Activated T-cell treated with anti-CD3 and anti-CD28 coated beads, Interleukin-2, amount 50 U/mL, for 4 hours (primary cell): Measurements from ENCODE around the gene EID3. TPM values are rescaled to one million over a fixed set of nuclear protein-coding genes. Genes with fewer than 3 reads are reported as not detected.
"Not testable (repeated sequence)": the region's sequence is repeated elsewhere in the genome, so short reads cannot be mapped to it uniquely, and the experiment has no call there.

ENCODE experiments used
- ATAC-seq, 2 donors: fragments of 200-7000 bp; cut with Tn5 transposase; one replicate each; pipeline ENCODE4 v1.10.0; 2021
- DNase-seq: peaks from one replicate; pipeline ENCODE4 v3.0.0-alpha.2; 2020
- H3K27me3 Mint-ChIP-seq: one replicate; pipeline ENCODE4 v1.8.0; 2021; ENCODE audit warnings: low read depth, mixed read lengths
- H3K36me3 Mint-ChIP-seq: one replicate; pipeline ENCODE4 v1.8.0; 2022; ENCODE audit warnings: mixed read lengths; ENCODE audit not compliant: insufficient read depth
- H3K4me1 Mint-ChIP-seq: one replicate; pipeline ENCODE4 v1.8.0; 2021; ENCODE audit warnings: low read depth, mixed read lengths
- H3K4me3 Mint-ChIP-seq: one replicate; pipeline ENCODE4 v1.8.0; 2021; ENCODE audit warnings: mild to moderate bottlenecking, moderate library complexity, mixed read lengths
- H3K9me3 Mint-ChIP-seq: one replicate; pipeline ENCODE4 v1.8.0; 2021; ENCODE audit warnings: mixed read lengths
- total RNA-seq, 3 donors: library from RNA; stranded (reverse); gene quantifications; one replicate each; pipeline ENCODE4 v1.2.1, GENCODE V29; 2021

EID3 gene
- total RNA-seq, 3 donors from 2014 or later, result 5.0 to 6.2 (median 5.5) TPM

GRCh38 chr12:104329707-104330532, 26.4 kb downstream of the EID3 start:
- Mint-ChIP-seq H3K4me1 (no peaks in the 10 kb centered on the region), H3K36me3 (peaks cover 38% of the 10 kb centered on the region), H3K9me3 (no peaks in the 10 kb centered on the region), H3K4me3 (no peak overlapping the region), H3K27me3 (no peaks in the 10 kb centered on the region)
- DNase-seq (no peak), ATAC-seq (no peak)

DNA sequence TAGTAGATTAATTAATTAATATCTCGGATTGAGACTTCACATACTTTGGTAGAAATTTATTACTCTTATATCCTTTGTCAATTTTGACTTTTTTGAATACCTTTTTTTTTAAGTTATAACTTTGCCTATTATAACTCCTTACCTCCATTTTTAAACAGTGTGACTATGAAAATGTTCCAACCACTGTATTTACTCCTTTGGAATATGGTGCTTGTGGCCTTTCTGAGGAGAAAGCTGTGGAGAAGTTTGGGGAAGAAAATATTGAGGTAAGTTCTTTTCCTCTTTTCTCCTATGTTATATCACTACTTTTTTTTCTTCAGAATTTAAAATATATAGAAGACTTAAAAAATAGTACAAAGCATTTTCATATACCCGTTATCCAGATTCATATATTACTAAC, 27.8 kb downstream of the EID3 start:
- no peaks in the 10 kb centered on the region for H3K9me3 Mint-ChIP-seq
- ATAC-seq (no peak), DNase-seq (no peak)
- peaks cover 38% of the 10 kb centered on the region for H3K36me3 Mint-ChIP-seq
- H3K27me3 Mint-ChIP-seq, result no peaks in the 10 kb centered on the region
- no peak overlapping the region for H3K4me3 Mint-ChIP-seq
- H3K4me1 Mint-ChIP-seq, result no peaks in the 10 kb centered on the region

GRCh38 chr12:104332273-104332672, 28.7 kb downstream of the EID3 start:
- H3K4me1 Mint-ChIP-seq, H3K27me3 Mint-ChIP-seq, DNase-seq, H3K9me3 Mint-ChIP-seq, H3K4me3 Mint-ChIP-seq, ATAC-seq: not testable (repeated sequence)
- peaks cover 39% of the 10 kb centered on the region for H3K36me3 Mint-ChIP-seq

DNA sequence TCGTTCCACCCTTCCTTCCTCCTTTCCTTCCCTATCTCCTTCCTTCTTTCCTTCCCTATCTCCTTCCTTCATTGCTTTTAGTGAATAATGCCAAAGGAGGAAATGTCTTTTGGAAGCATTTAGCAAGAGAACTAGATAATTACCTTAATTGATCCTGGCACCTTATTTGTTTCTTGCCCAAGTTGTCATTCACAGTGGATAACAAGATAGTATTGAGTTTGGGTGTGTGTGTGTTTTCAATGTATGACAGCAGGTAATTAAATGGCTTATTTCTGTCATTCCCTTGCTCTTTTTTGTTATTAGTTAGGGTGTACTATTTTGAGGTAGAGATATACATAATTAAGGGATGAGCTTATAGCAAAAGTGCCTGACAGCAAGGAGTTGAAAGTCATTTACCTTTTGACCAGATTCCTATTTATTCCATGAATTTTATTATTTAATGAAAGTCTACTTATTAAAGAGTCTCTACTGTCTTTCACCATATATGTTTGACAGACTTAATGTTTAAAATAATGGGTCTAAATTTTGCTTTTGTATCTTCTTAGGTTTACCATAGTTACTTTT, 30.2 kb downstream of the EID3 start:
- H3K36me3 Mint-ChIP-seq, result peaks cover 33% of the 10 kb centered on the region
- no peaks in the 10 kb centered on the region for H3K27me3 Mint-ChIP-seq
- ATAC-seq (no peak), DNase-seq (no peak)
- no peaks in the 10 kb centered on the region for H3K9me3 Mint-ChIP-seq
- H3K4me3 Mint-ChIP-seq, result no peak overlapping the region
- H3K4me1 Mint-ChIP-seq, result no peaks in the 10 kb centered on the region

GRCh38 chr12:104334581-104334980, 31.0 kb downstream of the EID3 start:
- H3K27me3 Mint-ChIP-seq, result no peaks in the 10 kb centered on the region
- ATAC-seq (no peak), DNase-seq (no peak)
- H3K9me3 Mint-ChIP-seq, result no peaks in the 10 kb centered on the region
- H3K4me3 Mint-ChIP-seq, result no peak overlapping the region
- H3K4me1 Mint-ChIP-seq, result no peaks in the 10 kb centered on the region
- H3K36me3 Mint-ChIP-seq, result peaks cover 35% of the 10 kb centered on the region

DNA sequence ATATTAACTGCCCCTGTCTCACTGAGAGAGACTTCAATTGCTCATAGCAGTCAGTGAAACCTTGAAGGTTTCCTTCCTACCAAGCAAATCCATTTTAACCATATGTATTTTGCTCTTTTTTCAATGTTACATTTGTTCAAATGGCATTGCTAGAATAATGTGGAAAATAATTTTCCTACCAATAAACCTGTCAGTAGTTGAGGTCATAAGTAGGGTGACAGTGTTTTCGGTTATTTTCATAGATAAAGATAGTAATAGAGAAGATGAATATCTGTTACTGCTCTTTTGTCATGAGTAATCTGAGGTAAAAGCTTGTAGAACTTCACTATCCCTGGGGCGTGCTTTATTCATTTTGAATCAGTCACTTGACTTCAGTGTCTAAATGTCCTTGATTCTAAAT, 32.6 kb downstream of the EID3 start:
- Mint-ChIP-seq H3K9me3 (no peaks in the 10 kb centered on the region), H3K27me3 (no peaks in the 10 kb centered on the region), H3K4me3 (no peak overlapping the region), H3K4me1 (no peaks in the 10 kb centered on the region), H3K36me3 (peaks cover 42% of the 10 kb centered on the region)
- DNase-seq (no peak), ATAC-seq (no peak)

- peaks cover 45% of the 10 kb centered on the region for H3K36me3 Mint-ChIP-seq
- H3K27me3 Mint-ChIP-seq, result no peaks in the 10 kb centered on the region
- H3K9me3 Mint-ChIP-seq, result no peaks in the 10 kb centered on the region
- H3K4me1 Mint-ChIP-seq, result no peaks in the 10 kb centered on the region
- no peak for DNase-seq
- no peak overlapping the region for H3K4me3 Mint-ChIP-seq
- ATAC-seq, result no peak
Observed at GRCh38 chr12:104337030-104337558, 33.6 kb downstream of the EID3 start.

- H3K4me1 Mint-ChIP-seq, result no peaks in the 10 kb centered on the region
- no peak for ATAC-seq
- H3K36me3 Mint-ChIP-seq, result peaks cover 50% of the 10 kb centered on the region
- no peak overlapping the region for H3K4me3 Mint-ChIP-seq
- H3K9me3 Mint-ChIP-seq, result no peaks in the 10 kb centered on the region
- no peaks in the 10 kb centered on the region for H3K27me3 Mint-ChIP-seq
- no peak for DNase-seq
Observed at GRCh38 chr12:104339663-104340062, 36.1 kb downstream of the EID3 start.

DNA sequence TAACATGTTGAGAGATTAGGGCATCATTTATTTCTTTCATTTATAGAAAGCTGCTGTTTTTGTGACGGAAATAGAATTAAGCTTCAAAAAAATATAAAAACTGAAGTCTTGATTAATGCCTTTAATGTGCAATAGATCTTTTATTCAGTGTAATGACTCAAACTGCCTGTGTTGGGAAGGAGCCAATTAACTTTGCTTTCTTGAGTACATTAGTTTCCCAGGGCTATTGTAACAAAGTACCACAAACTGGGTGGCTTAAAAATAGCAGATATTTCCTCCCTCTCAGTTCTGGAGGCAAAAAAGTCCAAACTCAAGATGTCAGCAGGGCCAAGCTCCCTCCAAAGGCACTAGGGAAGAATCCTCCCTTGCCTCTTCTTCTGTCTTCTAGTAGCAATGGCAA, 36.6 kb downstream of the EID3 start:
- DNase-seq, result no peak
- Mint-ChIP-seq H3K36me3 (peaks cover 48% of the 10 kb centered on the region), H3K4me3 (no peak overlapping the region), H3K9me3 (no peaks in the 10 kb centered on the region), H3K27me3 (no peaks in the 10 kb centered on the region), H3K4me1 (no peaks in the 10 kb centered on the region)
- no peak for ATAC-seq

GRCh38 chr12:104340925-104341611, 37.5 kb downstream of the EID3 start:
- Mint-ChIP-seq H3K36me3 (peaks cover 48% of the 10 kb centered on the region), H3K4me1 (no peaks in the 10 kb centered on the region), H3K4me3 (no peak overlapping the region), H3K27me3 (no peaks in the 10 kb centered on the region), H3K9me3 (no peaks in the 10 kb centered on the region)
- no peak for DNase-seq
- no peak for ATAC-seq

- H3K36me3 Mint-ChIP-seq, result peaks cover 44% of the 10 kb centered on the region
- no peak for DNase-seq
- no peaks in the 10 kb centered on the region for H3K27me3 Mint-ChIP-seq
- no peaks in the 10 kb centered on the region for H3K9me3 Mint-ChIP-seq
- H3K4me1 Mint-ChIP-seq, result no peaks in the 10 kb centered on the region
- H3K4me3 Mint-ChIP-seq, result no peak overlapping the region
- ATAC-seq, result no peak
Observed at GRCh38 chr12:104342147-104342546, 38.6 kb downstream of the EID3 start.

GRCh38 chr12:104342635-104343249, 39.2 kb downstream of the EID3 start:
- Mint-ChIP-seq H3K4me1 (no peaks in the 10 kb centered on the region), H3K4me3 (no peak overlapping the region), H3K36me3 (peaks cover 48% of the 10 kb centered on the region), H3K27me3 (no peaks in the 10 kb centered on the region), H3K9me3 (no peaks in the 10 kb centered on the region)
- ATAC-seq (no peak), DNase-seq (no peak)

- no peaks in the 10 kb centered on the region for H3K9me3 Mint-ChIP-seq
- ATAC-seq (no peak), DNase-seq (no peak)
- no peak overlapping the region for H3K4me3 Mint-ChIP-seq
- no peaks in the 10 kb centered on the region for H3K4me1 Mint-ChIP-seq
- H3K27me3 Mint-ChIP-seq, result no peaks in the 10 kb centered on the region
- H3K36me3 Mint-ChIP-seq, result peaks cover 54% of the 10 kb centered on the region
Observed at GRCh38 chr12:104344682-104345081, 41.1 kb downstream of the EID3 start.

- ATAC-seq (no peak), DNase-seq (no peak)
- no peaks in the 10 kb centered on the region for H3K4me1 Mint-ChIP-seq
- H3K9me3 Mint-ChIP-seq, result no peaks in the 10 kb centered on the region
- H3K4me3 Mint-ChIP-seq, result no peak overlapping the region
- H3K27me3 Mint-ChIP-seq, result no peaks in the 10 kb centered on the region
- peaks cover 48% of the 10 kb centered on the region for H3K36me3 Mint-ChIP-seq
Observed at GRCh38 chr12:104345234-104346066, 41.9 kb downstream of the EID3 start.
